Keratinocyte (primary cell): ENCODE measurements around the gene TPPP3. TPM values are rescaled to one million over a fixed set of nuclear protein-coding genes. Genes with fewer than 3 reads are reported as not detected.

Experiments used
- DNase-seq: peaks from one replicate; pipeline ENCODE4 v3.0.0-alpha.2; 2011; ENCODE audit warnings: low read depth, missing footprints, low spot score
- FAIRE-seq: peaks from 2 replicates; lab custom pipeline; 2011; peaks lifted over from hg19 to GRCh38; lab: Jason Lieb, UNC
- H2AFZ ChIP-seq: 2 replicates; pipeline ENCODE4 v1.6.0; 2012; ENCODE audit warnings: low read length, control low read depth, inconsistent platforms; ENCODE audit not compliant: control insufficient read depth
- H3K27ac ChIP-seq: 2 replicates; pipeline ENCODE4 v1.5.1; 2011; ENCODE audit warnings: low read length; ENCODE audit not compliant: control insufficient read depth, insufficient read depth
- H3K27me3 ChIP-seq: 3 replicates; pipeline ENCODE4 v1.6.0; 2011; ENCODE audit warnings: low read length; ENCODE audit not compliant: control insufficient read depth, insufficient read depth; ENCODE audit errors: extremely low read depth
- H3K36me3 ChIP-seq, 2 experiments: 2 replicates in 1 of 2; 3 replicates in 1 of 2; pipeline ENCODE4 v1.5.1; 2011; ENCODE audit warnings: low read length in 2 of 2, mild to moderate bottlenecking in 1 of 2; ENCODE audit not compliant: control insufficient read depth in 2 of 2, insufficient read depth in 2 of 2; ENCODE audit errors: extremely low read depth in 1 of 2
- H3K4me1 ChIP-seq: 3 replicates; pipeline ENCODE4 v1.5.1; 2011; ENCODE audit warnings: low read length; ENCODE audit not compliant: control insufficient read depth, insufficient read depth; ENCODE audit errors: extremely low read depth
- H3K4me2 ChIP-seq: 3 replicates; pipeline ENCODE4 v1.6.0; 2011; ENCODE audit warnings: low read depth, low read length; ENCODE audit not compliant: control insufficient read depth, insufficient read depth; ENCODE audit errors: extremely low read depth
- H3K4me3 ChIP-seq, 3 experiments: fragments of 200-600 bp in 1 of 3; sonication (generic) in 1 of 3; 2 replicates in 2 of 3; 3 replicates in 1 of 3; pipeline ENCODE4 v1.5.1; 2011 to 2016; ENCODE audit warnings: low read length in 3 of 3, mild to moderate bottlenecking in 3 of 3, control low read depth in 2 of 3, inconsistent platforms in 1 of 3, low read depth in 1 of 3, mixed read lengths in 1 of 3, mixed run types in 1 of 3, moderate library complexity in 1 of 3; ENCODE audit not compliant: control insufficient read depth in 2 of 3, insufficient read depth in 2 of 3; ENCODE audit errors: extremely low read depth in 1 of 3
- H3K79me2 ChIP-seq: 2 replicates; pipeline ENCODE4 v1.6.0; 2012; ENCODE audit warnings: low read length; ENCODE audit not compliant: control insufficient read depth, insufficient read depth
- H3K9ac ChIP-seq: 3 replicates; pipeline ENCODE4 v1.6.0; 2011; ENCODE audit warnings: low read length; ENCODE audit not compliant: control insufficient read depth, insufficient read depth; ENCODE audit errors: extremely low read depth
- H3K9me1 ChIP-seq: 3 replicates; pipeline ENCODE4 v1.6.0; 2011; ENCODE audit warnings: low read length; ENCODE audit not compliant: control insufficient read depth, insufficient read depth; ENCODE audit errors: extremely low read depth
- H3K9me3 ChIP-seq: 2 replicates; pipeline ENCODE4 v1.5.1; 2012; ENCODE audit warnings: low read depth, low read length; ENCODE audit not compliant: control insufficient read depth
- H4K20me1 ChIP-seq: 3 replicates; pipeline ENCODE4 v1.6.0; 2011; ENCODE audit warnings: low read length; ENCODE audit not compliant: control insufficient read depth, insufficient read depth; ENCODE audit errors: extremely low read depth
- EZH2 ChIP-seq: IDR thresholded peaks from one replicate; pipeline ENCODE4 v1.6.1; 2012; ENCODE audit warnings: inconsistent platforms, mild to moderate bottlenecking, low read length, moderate library complexity
- dilution Hi-C: fragments of 300-500 bp; cut with MboI; formaldehyde crosslinking; loops from one replicate; pipeline ENCODE4 v1.7.0; 2020; ENCODE audit warnings: low sequenced_read_pairs; ENCODE audit not compliant: extremely low pct_ligation_motif_present
- polyA plus RNA-seq, 5 experiments: library from polyadenylated mRNA; depleted of rRNA in 3 of 5; stranded (reverse) in 3 of 5; stranded (forward) in 1 of 5; unstranded in 1 of 5; fragments of >200 nt; gene quantifications; 1 replicate in 1 of 5; 2 replicates in 3 of 5; 3 replicates in 1 of 5; pipeline versions ENCODE4 v1.2.1 to v1.2.3, GENCODE V29; 2011 to 2012; ENCODE audit warnings: missing spikeins in 2 of 5, low read depth in 1 of 5, low replicate concordance in 1 of 5
- TF ChIP-seq, protein P1 (sequence below), 3 experiments: IDR thresholded peaks in 1 of 3; conservative IDR thresholded peaks in 1 of 3; optimal IDR thresholded peaks in 1 of 3; 2 replicates in 2 of 3; 3 replicates in 1 of 3; pipeline versions ENCODE3 to v1.5.1; 2011; ENCODE audit warnings: low read length in 3 of 3, mild to moderate bottlenecking in 3 of 3, moderate library complexity in 2 of 3, control low read depth in 1 of 3, inconsistent platforms in 1 of 3; ENCODE audit not compliant: insufficient read depth in 2 of 3; ENCODE audit errors: extremely low read depth in 1 of 3

Gene TPPP3
- polyA plus RNA-seq, 1 donor (not counting 4 experiments of a cell fraction or from before 2014, with no cell fraction given): 0.96 TPM

DNA sequence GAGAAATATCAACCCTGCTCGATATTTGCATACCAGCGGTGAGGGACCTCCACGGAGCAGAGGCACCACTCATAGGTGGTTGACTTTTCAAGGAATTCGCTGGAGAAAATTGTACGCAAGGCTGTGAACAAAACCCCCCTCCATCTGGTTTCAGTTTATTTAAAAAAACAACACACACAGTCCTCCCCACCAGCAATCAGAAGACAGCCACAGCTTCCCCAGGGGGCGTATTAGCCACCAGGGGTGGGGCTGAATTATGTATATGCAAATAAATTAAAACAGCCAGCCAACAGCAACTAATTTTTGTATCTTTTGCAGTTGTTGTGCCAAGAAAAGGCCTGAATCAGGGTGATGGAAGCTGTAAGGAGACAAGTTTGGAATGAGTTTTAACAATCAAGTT is 31.8 kb upstream of the TPPP3 start:
- Histone ChIP-seq H4K20me1 (peaks cover 7% of the 10 kb centered on the region), H3K4me2 (no peak overlapping the region), H3K9ac (no peak overlapping the region), H3K36me3 (no peaks in the 10 kb centered on the region), H3K27me3 (peaks cover 22% of the 10 kb centered on the region), H3K4me1 (peaks cover 4% of the 10 kb centered on the region), H3K4me3 (no peak overlapping the region), H3K27ac (no peak overlapping the region), H3K79me2 (no peaks in the 10 kb centered on the region), H3K9me3 (no peaks in the 10 kb centered on the region), H3K9me1 (no peaks in the 10 kb centered on the region), H2AFZ (no peak overlapping the region)
- TF ChIP-seq, protein P1, sequence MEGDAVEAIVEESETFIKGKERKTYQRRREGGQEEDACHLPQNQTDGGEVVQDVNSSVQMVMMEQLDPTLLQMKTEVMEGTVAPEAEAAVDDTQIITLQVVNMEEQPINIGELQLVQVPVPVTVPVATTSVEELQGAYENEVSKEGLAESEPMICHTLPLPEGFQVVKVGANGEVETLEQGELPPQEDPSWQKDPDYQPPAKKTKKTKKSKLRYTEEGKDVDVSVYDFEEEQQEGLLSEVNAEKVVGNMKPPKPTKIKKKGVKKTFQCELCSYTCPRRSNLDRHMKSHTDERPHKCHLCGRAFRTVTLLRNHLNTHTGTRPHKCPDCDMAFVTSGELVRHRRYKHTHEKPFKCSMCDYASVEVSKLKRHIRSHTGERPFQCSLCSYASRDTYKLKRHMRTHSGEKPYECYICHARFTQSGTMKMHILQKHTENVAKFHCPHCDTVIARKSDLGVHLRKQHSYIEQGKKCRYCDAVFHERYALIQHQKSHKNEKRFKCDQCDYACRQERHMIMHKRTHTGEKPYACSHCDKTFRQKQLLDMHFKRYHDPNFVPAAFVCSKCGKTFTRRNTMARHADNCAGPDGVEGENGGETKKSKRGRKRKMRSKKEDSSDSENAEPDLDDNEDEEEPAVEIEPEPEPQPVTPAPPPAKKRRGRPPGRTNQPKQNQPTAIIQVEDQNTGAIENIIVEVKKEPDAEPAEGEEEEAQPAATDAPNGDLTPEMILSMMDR (optimal IDR thresholded peaks at IDR 0.05 in 1 of 3, IDR thresholded peaks at IDR 0.05 in 1 of 3, conservative IDR thresholded peaks at IDR 0.05 in 1 of 3; ENCODE audit: extremely low read depth in 1 of 3, insufficient read depth in 2 of 3, low read length in 3 of 3): no peak
- no peak for TF ChIP-seq EZH2
- FAIRE-seq (no peak), DNase-seq (no peak)
- dilution Hi-C loops: no loop called here

- peaks cover 1% of the 10 kb centered on the region for H4K20me1 ChIP-seq
- H3K79me2 ChIP-seq: no peaks in the 10 kb centered on the region
- H3K9me3 ChIP-seq: no peaks in the 10 kb centered on the region
- peaks cover 4% of the 10 kb centered on the region for H3K4me1 ChIP-seq
- dilution Hi-C loops: no loop called here
- H3K4me3 ChIP-seq: no peak overlapping the region
- H3K9ac ChIP-seq: no peak overlapping the region
- H3K36me3 ChIP-seq: no peaks in the 10 kb centered on the region
- FAIRE-seq (no peak), DNase-seq (no peak)
- H2AFZ ChIP-seq: no peak overlapping the region
- H3K27me3 ChIP-seq: peaks cover 16% of the 10 kb centered on the region
- H3K4me2 ChIP-seq: no peak overlapping the region
- no peak for TF ChIP-seq EZH2
- TF ChIP-seq, protein P1 (optimal IDR thresholded peaks at IDR 0.05 in 1 of 3, IDR thresholded peaks at IDR 0.05 in 1 of 3, conservative IDR thresholded peaks at IDR 0.05 in 1 of 3; ENCODE audit: extremely low read depth in 1 of 3, insufficient read depth in 2 of 3, low read length in 3 of 3): no peak
- no peak overlapping the region for H3K27ac ChIP-seq
- no peaks in the 10 kb centered on the region for H3K9me1 ChIP-seq
These were observed 30.9 kb upstream of the TPPP3 start for GRCh38 chr16:67424261-67424615.
